ENCODE measurements around the gene UBAP2.

UBAP2 gene

DNA sequence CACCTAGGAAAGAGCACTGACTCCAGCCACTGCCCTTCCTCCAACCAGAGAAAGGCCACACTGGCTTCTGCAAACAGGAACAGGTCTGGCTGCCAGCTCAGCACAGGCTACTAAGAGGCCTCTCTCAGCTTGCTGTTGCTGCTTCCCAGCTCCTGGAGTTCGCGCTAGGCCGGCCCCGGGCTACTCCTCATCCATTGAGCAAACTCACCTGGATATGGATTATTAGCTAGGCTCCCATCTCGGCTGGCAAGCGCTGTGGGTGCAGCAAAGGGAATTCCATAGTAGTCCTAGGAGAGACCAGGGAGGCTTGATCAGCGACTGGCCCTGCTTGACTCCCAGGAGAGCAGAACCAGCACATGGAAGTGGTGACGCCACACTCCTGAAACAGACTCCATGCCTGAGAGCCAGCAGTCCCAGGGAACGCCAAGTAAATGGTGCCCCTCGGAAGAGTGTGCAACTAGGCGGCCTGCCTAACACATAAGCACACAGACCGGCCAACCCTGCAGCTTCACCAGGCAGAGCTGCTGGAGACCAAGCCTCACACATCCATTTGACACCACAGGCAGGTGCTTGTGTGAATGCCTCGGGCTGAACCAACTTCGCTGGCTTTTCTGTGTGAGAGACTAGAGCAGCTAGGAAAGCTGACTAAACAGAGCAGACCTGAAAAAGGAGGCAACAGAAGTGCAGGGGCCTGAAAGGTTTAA lies 124.5 kb downstream of the UBAP2 start:
- no peak for DNase-seq (ENCODE audit: low spot score)

GRCh38 chr9:33923079-33923478 lies 125.6 kb downstream of the UBAP2 start:
- no peak for DNase-seq (ENCODE audit: low spot score)

GRCh38 chr9:33921967-33922895 lies 126.5 kb downstream of the UBAP2 start:
- DNase-seq (ENCODE audit: low spot score): peak; percentile 43

DNA sequence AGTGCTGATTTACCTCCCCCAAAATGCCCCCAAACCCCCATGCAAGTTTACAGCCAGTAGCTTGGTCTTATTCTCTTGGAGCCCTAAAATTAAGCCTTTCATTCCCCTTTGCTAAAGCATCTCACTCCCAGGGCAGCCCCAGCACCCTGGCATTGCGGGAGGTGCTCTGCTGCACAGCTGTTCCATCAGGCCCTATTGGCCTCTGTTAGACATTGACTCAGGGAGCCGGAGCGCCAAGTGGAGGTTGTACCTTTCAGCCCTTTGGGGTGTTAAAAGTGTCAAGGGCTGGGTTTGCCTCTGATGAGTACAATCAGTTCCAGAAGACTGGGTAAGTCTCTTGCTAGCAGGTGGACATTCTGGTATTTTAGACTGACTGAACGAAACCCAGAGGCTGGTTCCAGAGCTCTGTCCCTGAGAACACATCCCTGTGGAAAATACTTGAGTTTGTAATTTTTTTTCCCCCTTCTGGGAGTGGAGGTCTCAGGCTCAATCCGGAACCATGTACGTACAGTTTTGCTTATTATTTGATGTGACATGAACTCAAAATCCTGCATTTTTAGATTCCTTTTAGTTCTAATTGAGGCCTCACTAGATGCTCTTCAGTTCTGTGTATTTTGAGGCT lies 129.3 kb downstream of the UBAP2 start:
- no peak for DNase-seq (ENCODE audit: low spot score)

DNA sequence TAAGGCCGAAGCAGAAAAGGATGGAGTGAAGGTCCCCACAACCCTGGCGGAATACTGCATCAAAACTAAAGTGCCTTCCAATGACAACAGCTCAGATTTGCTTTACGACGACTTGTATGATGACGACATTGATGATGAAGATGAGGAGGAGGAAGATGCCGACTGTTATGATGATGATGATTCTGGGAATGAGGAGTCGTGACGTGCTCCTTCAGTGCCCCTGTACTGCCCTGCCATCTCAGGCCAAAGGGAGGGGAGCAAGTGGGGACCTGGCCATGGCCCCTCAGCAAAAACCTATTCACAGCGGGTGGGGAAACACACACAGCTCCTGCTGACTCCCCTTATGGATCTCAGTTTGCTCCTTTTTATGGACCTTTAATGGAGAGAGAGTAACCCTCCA lies 131.7 kb downstream of the UBAP2 start:
- no peak for DNase-seq (ENCODE audit: low spot score)

- DNase-seq (ENCODE audit: low spot score): no peak
These were observed 133.6 kb downstream of the UBAP2 start for GRCh38 chr9:33914887-33915628.

GRCh38 chr9:33913541-33913940 lies 135.1 kb downstream of the UBAP2 start:
- DNase-seq (ENCODE audit: low spot score): no peak

DNA sequence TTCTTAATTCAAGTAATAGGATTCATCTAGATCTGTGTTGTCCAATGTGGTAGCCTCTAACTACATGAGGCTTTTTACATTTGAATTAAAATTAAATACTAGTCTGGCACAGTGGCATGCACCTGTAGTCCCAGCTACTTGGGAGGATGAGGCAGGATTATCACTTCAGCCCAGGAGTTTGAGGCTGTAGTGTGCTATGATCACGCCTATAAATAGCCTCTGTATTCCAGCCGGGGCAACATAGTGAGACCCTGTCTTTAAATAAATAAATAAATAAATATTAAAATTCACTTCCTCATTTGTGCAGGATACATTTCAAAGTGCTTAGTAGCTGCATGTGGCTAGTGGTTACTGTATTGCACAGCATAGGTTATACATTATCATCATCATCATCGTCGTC lies 139.9 kb downstream of the UBAP2 start:
- no peak for DNase-seq (ENCODE audit: low spot score)

DNA sequence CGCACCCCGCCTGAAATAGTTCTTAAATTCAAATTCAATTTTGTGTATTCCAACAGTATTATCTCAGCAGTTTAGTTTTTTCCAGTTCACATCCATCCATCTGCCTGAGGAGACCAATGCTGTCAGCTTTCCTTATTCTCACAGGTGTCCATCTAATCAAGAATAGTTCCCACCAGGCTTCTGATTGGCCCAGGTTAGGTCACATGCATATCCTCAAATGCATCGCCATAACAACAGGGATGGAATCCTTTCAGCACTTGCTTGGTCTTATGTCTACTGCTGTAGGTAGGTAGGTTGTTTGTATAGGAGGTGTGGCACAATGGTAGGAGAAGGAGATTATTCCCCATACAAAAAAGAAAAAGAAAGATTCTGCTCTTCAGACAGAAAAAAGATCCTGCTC lies 140.6 kb downstream of the UBAP2 start:
- DNase-seq (ENCODE audit: low spot score): no peak

- no peak for DNase-seq (ENCODE audit: low spot score)
These were observed 141.3 kb downstream of the UBAP2 start for GRCh38 chr9:33907347-33907746.

GRCh38 chr9:33906769-33907168 lies 141.9 kb downstream of the UBAP2 start:
- no peak for DNase-seq (ENCODE audit: low spot score)

- no peak for DNase-seq (ENCODE audit: low spot score)
These were observed 143.6 kb downstream of the UBAP2 start for GRCh38 chr9:33905137-33905536.

DNA sequence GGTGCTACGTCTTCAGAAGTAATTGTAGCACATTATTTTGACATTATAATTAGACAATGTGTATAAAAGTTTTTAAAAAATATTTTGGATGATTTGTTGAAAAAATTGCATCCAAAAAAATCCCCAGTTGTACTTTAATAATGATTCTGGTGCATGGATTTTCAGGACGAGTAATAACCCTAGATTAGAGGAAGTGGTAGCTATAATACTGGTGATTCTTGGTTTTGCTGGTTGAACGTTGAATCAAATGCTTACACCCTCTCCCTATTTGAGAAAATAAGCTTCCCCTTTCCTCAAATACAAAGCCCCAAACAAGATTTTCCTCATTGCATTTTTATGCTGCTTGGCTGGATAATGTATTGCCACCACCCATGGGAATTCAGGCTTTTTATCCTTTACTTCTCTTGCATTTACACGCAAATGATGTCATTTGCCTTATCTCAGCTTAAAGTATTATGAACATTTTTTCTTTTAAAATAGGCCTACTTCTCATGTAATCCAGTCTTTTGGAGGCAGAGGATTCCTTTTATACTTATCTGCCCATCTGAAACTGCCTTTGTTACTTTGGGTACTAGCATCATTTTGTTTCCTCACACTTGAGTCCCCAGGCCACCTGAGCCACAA lies 145.4 kb downstream of the UBAP2 start:
- no peak for DNase-seq (ENCODE audit: low spot score)

GRCh38 chr9:33894316-33894715 lies 154.4 kb downstream of the UBAP2 start:
- no peak for DNase-seq (ENCODE audit: low spot score)

DNA sequence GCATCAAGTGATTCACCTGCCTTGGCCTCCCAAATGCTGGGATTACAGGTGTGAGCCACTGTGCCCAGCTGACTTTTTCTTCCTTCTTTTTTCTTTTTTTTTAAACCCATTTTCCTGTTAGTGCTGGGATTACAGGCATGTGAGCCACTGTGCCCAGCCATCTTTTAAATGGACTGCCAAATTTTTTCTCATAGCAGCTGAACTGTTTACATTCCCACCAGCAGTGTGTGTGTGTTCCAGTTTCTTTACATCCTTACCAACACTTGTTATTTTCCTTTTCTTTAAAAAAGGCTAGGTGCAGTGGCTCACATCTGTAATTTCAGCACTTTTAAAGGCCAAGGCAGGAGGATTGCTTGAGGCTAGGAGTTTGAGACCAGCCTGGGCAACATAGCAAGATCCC lies 154.8 kb downstream of the UBAP2 start:
- DNase-seq (ENCODE audit: low spot score): no peak

- no peak for DNase-seq (ENCODE audit: low spot score)
These were observed 162.7 kb downstream of the UBAP2 start for GRCh38 chr9:33885948-33886347.

DNA sequence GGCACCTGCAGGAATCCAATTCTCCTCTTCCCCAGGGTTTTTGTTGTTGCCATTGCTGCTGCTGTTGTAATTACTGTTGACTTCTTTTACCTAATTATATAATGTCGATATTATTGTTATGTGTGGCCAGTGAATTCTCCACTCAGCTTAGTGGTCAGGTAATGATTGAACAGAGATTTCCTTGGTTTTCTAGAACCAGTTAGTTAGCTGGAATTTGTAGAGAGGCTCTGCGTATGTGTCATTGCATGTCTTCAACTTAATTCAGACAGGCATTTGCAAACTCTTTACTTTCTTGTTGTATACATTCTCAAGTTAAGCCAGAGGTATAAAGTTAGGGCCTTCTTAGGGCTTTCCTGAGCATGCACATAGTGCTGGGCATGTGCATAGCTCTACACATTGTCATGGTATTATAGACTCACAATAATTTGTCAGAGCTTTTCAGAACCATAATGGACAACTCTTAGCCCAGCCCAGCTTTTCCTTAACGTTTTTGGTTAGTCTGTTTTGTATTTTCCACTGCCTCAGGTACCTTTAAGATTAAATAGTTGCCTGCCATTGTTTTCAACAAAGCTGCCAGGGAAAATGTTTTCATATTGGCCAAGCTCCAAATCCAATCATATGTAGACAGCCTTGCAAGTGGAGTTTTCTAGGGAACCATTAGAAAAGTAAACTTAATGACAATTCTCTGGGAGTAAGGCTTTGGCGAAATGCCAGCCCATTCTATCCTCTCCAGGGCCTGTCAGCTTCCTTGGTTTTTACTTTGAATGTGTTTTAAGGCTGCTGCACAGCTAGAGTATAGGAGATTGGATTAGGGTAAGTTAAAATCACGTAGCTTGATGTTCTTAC lies 163.6 kb downstream of the UBAP2 start:
- peak; percentile 17 for DNase-seq (ENCODE audit: low spot score)

DNA sequence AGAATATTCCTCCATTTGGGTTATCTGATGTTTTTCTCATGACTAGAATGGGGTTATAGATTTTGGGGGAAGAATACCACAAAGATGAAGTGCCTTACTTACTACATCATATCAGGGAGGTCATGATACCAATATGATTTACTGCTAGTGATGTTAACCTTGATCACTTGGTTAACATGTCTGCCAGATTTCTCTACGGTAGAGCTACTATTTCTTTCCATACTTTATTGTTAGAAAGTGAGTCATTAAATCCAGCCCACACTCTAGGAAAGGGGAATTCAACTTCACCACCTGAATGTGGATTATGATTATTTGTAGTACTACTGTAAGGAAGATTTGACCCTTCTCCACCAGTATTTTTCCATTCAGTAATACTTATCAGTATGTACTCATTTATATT lies 167.1 kb downstream of the UBAP2 start:
- DNase-seq (ENCODE audit: low spot score): no peak

- no peak for DNase-seq (ENCODE audit: low spot score)
These were observed 168.2 kb downstream of the UBAP2 start for GRCh38 chr9:33880211-33881089.

All from SK-N-DZ (cell line).